Subcutaneous abdominal adipose tissue (tissue), 5 donors: ENCODE measurements around the gene NKIRAS2.
"Not testable (repeated sequence)": the region's sequence is repeated elsewhere in the genome, so short reads cannot be mapped to it uniquely, and the experiment has no call there.

Experiments
- H3K27ac ChIP-seq: one replicate; pipeline ENCODE4 v1.7.0; 2013; ENCODE audit warnings: low read depth, mild to moderate bottlenecking, inconsistent platforms, low read length, moderate library complexity
- H3K27me3 ChIP-seq, 5 donors: one replicate each; pipeline ENCODE4 v1.7.0; 2013; ENCODE audit warnings: low read length in 5 of 5, inconsistent platforms in 1 of 5; ENCODE audit not compliant: control insufficient read depth in 5 of 5, insufficient read depth in 4 of 5
- H3K36me3 ChIP-seq, 5 donors: one replicate each; pipeline ENCODE4 v1.7.0; 2013; ENCODE audit warnings: low read length in 5 of 5; ENCODE audit not compliant: control insufficient read depth in 5 of 5, insufficient read depth in 5 of 5
- H3K4me1 ChIP-seq, 5 donors: one replicate each; pipeline ENCODE4 v1.7.0; 2013; ENCODE audit warnings: low read length in 5 of 5, mild to moderate bottlenecking in 3 of 5, moderate library complexity in 1 of 5; ENCODE audit not compliant: control insufficient read depth in 5 of 5, insufficient read depth in 5 of 5
- H3K4me3 ChIP-seq, 5 donors: one replicate each; pipeline ENCODE4 v1.7.0; 2013; ENCODE audit warnings: low read length in 5 of 5, low read depth in 1 of 5
- H3K9ac ChIP-seq, 5 donors: one replicate each; pipeline ENCODE4 v1.7.0; 2013; ENCODE audit warnings: low read length in 5 of 5, mild to moderate bottlenecking in 4 of 5, moderate library complexity in 3 of 5
- H3K9me3 ChIP-seq, 5 donors: one replicate each; pipeline ENCODE4 v1.7.0; 2013; ENCODE audit warnings: low read length in 5 of 5; ENCODE audit not compliant: control insufficient read depth in 5 of 5
- donor health status: healthy.
- donor health status: healthy.
- donor health status: healthy.
- donor health status: healthy.
- donor health status: healthy.

NKIRAS2 gene

GRCh38 chr17:42010898-42011516, 8.9 kb upstream of the NKIRAS2 start:
- Histone ChIP-seq H3K4me3 (no peak overlapping the region), H3K36me3 (no peaks in the 10 kb centered on the region), H3K4me1 (peaks cover 2 to 66% (median 65%) of the 10 kb centered on the region in 5 donors), H3K9me3 (no peaks in the 10 kb centered on the region), H3K27ac (peak overlapping the region; percentile 73), H3K27me3 (no peaks in the 10 kb centered on the region), H3K9ac (peak overlapping the region in 2 of 5 donors; percentile 32 to 52)

- not testable (repeated sequence) for H3K9me3 ChIP-seq, H3K36me3 ChIP-seq, H3K27me3 ChIP-seq, H3K4me3 ChIP-seq
- peaks cover 2 to 68% (median 66%) of the 10 kb centered on the region in 5 donors for H3K4me1 ChIP-seq
- H3K9ac ChIP-seq, result peak overlapping the region in 1 of 5 donors; percentile 41
- H3K27ac ChIP-seq, result peak overlapping the region; percentile 2
These were observed 7.5 kb upstream of the NKIRAS2 start for GRCh38 chr17:42012363-42012762.

GRCh38 chr17:42013740-42014139, 6.2 kb upstream of the NKIRAS2 start:
- peak overlapping the region in 1 of 5 donors; percentile 52 for H3K9ac ChIP-seq
- H3K36me3 ChIP-seq, H3K9me3 ChIP-seq, H3K4me3 ChIP-seq, H3K27me3 ChIP-seq: not testable (repeated sequence)
- peaks cover 6 to 76% (median 73%) of the 10 kb centered on the region in 5 donors for H3K4me1 ChIP-seq
- H3K27ac ChIP-seq, result peak overlapping the region; percentile 2

GRCh38 chr17:42016411-42016831, 3.5 kb upstream of the NKIRAS2 start:
- peaks cover 0 to 1% (median 0%) of the 10 kb centered on the region in 5 donors for H3K36me3 ChIP-seq
- no peaks in the 10 kb centered on the region for H3K9me3 ChIP-seq
- no peaks in the 10 kb centered on the region for H3K27me3 ChIP-seq
- H3K4me1 ChIP-seq, result peaks cover 6 to 68% (median 62%) of the 10 kb centered on the region in 5 donors
- H3K9ac ChIP-seq, result peak overlapping the region; percentile 19 to 99 (median 97)
- H3K4me3 ChIP-seq, result peak overlapping the region; percentile 92 to 99 (median 99)
- peak overlapping the region; percentile 98 for H3K27ac ChIP-seq

GRCh38 chr17:42016941-42017865, 2.7 kb upstream of the NKIRAS2 start, which contains the start of gene DNAJC7:
Gene DNAJC7, minus strand, starts transcription at chr17:42017439. Its CDS starts 23 bp downstream, at chr17:42017416.
- H3K9me3 ChIP-seq, result no peaks in the 10 kb centered on the region
- peak within 1 kb of the TSS; percentile 90 to 99 (median 97) for H3K9ac ChIP-seq
- peaks cover 0 to 7% (median 4%) of the 10 kb centered on the region in 5 donors for H3K36me3 ChIP-seq
- H3K4me3 ChIP-seq, result peak within 1 kb of the TSS; percentile 92 to 99 (median 99)
- peaks cover 6 to 65% (median 56%) of the 10 kb centered on the region in 5 donors for H3K4me1 ChIP-seq
- H3K27me3 ChIP-seq, result no peaks in the 10 kb centered on the region
- peak within 1 kb of the TSS; percentile 98 for H3K27ac ChIP-seq

- Histone ChIP-seq H3K4me1 (peaks cover 6 to 60% (median 53%) of the 10 kb centered on the region in 5 donors), H3K36me3 (peaks cover 0 to 14% (median 11%) of the 10 kb centered on the region in 5 donors), H3K9me3 (no peaks in the 10 kb centered on the region), H3K27me3 (no peaks in the 10 kb centered on the region), H3K4me3 (peak overlapping the region; percentile 86 to 99 (median 99)), H3K9ac (peak overlapping the region; percentile 90 to 99 (median 97)), H3K27ac (peak overlapping the region; percentile 98)
These were observed 2.1 kb upstream of the NKIRAS2 start for GRCh38 chr17:42017866-42018200.

- no peaks in the 10 kb centered on the region for H3K27me3 ChIP-seq
- no peaks in the 10 kb centered on the region for H3K9me3 ChIP-seq
- H3K9ac ChIP-seq, result peak overlapping the region in 2 of 5 donors; percentile 98 to 99
- H3K36me3 ChIP-seq, result peaks cover 0 to 19% (median 15%) of the 10 kb centered on the region in 5 donors
- H3K4me1 ChIP-seq, result peaks cover 6 to 57% (median 51%) of the 10 kb centered on the region in 5 donors
- peak overlapping the region in 4 of 5 donors; percentile 86 to 99 (median 96) for H3K4me3 ChIP-seq
- peak overlapping the region; percentile 98 for H3K27ac ChIP-seq
These were observed 1.6 kb upstream of the NKIRAS2 start for GRCh38 chr17:42018339-42018738.

- Histone ChIP-seq H3K27me3 (no peaks in the 10 kb centered on the region), H3K9me3 (no peaks in the 10 kb centered on the region), H3K36me3 (peaks cover 0 to 25% (median 21%) of the 10 kb centered on the region in 5 donors), H3K9ac (no peak overlapping the region), H3K27ac (no peak overlapping the region), H3K4me1 (peaks cover 6 to 58% (median 53%) of the 10 kb centered on the region in 5 donors), H3K4me3 (no peak overlapping the region)
These were observed 902 bp upstream of the NKIRAS2 start for GRCh38 chr17:42018988-42019387.

- Histone ChIP-seq H3K27ac (peak overlapping the region; percentile 92), H3K36me3 (peaks cover 0 to 28% (median 24%) of the 10 kb centered on the region in 5 donors), H3K4me3 (peak overlapping the region; percentile 83 to 89 (median 88)), H3K9ac (peak overlapping the region in 4 of 5 donors; percentile 96 to 98 (median 97)), H3K4me1 (peaks cover 7 to 64% (median 62%) of the 10 kb centered on the region in 5 donors)
- H3K27me3 ChIP-seq, H3K9me3 ChIP-seq: not testable (repeated sequence)
These were observed 955 bp downstream of the NKIRAS2 start for GRCh38 chr17:42020845-42021244.
